NCI-H446 (cell line): ENCODE data around the gene TPP2.

Experiments used
- DNase-seq, 2 experiments: peaks; one replicate each; lab custom pipeline; 2025; lab: John Stamatoyannopoulos, UW

TPP2 gene

GRCh38 chr13:102597029-102597961 lies 509 bp downstream of the TPP2 start:
- DNase-seq = no peak

- no peak for DNase-seq
Measured at GRCh38 chr13:102598061-102598460, 1.3 kb downstream of the TPP2 start.

- no peak for DNase-seq
Measured at GRCh38 chr13:102599426-102600012, 2.7 kb downstream of the TPP2 start.

- DNase-seq = no peak
Measured at GRCh38 chr13:102606537-102607309, 9.9 kb downstream of the TPP2 start.

DNA sequence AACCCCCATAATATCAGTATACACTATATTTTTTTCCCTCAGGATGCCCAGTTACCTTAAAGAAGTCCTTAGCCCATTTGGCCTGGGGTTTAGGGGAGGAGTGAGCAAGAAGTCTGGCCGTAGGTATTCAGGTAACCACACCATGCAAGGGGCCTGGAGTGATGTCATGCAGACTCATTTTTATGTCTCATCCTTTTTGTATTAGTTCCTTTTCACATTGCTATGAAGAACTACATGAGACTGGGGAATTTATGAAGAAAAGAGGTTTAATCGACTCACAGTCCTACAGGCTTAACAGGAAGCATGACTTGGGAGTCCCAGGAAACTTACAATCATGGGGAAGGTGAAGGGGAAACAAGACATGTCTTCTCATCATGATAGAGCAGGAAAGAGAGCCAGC lies 12.2 kb downstream of the TPP2 start:
- no peak for DNase-seq

DNA sequence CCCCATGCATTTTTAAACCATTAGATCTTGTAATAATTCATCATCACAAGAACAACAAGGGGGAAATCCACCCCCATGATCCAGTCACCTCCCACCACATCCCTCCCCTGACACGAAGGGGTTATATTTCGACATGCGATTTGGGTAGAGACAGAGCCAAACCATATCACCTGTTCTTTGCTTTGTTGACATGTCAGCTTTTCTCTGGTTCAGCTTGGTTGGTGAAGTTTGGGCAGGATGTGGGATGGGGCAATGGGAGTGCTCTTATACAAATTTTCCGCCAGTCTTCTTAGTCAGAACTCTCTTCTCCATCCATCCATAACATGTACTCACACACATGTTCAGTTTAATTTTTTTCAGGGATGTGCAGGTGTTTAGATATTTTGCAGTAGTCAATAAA lies 12.9 kb downstream of the TPP2 start:
- no peak for DNase-seq

DNA sequence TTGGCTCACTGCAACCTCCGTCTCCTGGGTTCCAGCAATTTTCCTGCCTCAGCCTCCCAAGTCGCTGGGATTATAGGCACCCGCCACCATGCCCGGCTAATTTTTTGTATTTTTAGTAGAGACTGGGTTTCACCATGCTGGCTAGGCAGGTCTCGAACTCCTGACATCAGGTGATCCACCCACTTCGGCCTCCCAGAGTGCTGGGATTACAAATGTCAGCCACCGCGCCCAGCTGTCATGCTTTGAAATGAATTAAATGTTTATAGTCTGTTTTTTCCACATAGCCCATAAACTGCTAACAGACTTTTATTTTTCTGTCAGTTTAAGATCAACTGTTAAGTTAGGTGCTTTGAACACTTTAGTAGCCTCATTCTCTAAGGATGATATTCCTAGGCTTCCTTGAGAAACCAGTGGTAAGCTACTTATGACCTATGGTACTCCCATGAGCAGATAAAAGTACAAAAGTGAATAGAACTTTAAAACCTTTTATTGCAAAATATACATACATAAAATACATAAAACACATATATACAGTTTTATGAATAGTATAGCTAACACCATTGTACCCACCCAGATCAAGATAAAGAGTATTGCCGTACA lies 13.6 kb downstream of the TPP2 start:
- DNase-seq = no peak

GRCh38 chr13:102617697-102618350 lies 21.0 kb downstream of the TPP2 start:
- DNase-seq = no peak

GRCh38 chr13:102620516-102620915 lies 23.7 kb downstream of the TPP2 start:
- no peak for DNase-seq

GRCh38 chr13:102626928-102627327 lies 30.1 kb downstream of the TPP2 start:
- no peak for DNase-seq

DNA sequence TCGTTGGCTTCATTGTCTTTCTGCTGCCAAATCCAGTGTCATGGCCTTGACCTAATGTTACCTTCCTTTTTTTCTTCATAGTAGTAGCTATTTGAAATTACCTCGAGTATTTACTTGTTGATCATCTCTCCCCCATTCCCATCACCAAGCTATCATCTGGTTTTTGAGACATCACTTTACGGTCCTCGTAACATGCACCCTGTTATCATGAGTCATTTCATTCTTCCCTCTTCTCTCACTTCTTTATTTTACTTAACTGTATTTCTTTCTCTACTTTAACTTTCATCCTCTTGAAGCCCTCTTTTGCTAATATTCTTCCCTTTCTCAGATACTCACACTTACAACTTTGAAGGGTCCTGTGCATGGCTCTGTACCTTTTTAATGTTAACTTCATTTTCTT lies 31.8 kb downstream of the TPP2 start:
- DNase-seq = no peak

DNA sequence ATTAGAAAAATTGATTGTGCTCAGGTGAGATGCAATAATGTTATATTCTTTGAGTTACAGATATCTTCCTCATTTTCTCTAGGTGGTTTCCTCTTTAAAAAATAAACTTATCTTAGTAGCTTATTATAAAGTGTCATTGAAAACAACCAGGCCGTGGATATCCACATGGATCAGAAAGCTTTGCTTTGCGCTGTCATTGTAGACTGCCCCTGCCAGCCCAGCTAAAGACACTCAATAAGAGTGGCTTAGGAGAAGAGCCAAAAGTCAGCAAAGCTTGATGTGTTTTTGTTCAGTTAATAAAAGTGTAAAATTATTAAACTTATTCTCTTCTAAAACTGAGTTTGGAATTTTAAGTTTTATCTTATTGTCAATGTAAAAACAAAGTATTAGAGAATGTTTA lies 34.4 kb downstream of the TPP2 start:
- DNase-seq = no peak

DNA sequence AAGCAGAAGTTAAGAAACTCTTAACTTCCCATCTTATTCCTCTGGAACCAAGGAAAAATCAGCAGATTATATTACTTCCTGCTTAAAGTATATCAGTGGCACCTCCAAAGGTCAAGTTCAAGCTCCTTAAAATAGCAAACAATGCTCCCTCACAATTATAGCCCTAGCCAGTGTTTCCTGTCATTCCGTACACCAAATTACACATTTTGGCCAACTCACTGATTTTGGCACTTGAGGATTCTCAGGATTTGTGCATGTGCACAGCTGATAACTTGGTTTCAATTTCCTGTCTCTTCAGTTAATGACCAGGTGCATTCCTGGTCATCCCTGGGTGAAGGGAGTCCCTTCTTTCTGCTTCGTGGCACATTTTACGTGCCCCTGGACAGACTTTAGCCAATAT lies 42.0 kb downstream of the TPP2 start:
- DNase-seq = no peak

DNA sequence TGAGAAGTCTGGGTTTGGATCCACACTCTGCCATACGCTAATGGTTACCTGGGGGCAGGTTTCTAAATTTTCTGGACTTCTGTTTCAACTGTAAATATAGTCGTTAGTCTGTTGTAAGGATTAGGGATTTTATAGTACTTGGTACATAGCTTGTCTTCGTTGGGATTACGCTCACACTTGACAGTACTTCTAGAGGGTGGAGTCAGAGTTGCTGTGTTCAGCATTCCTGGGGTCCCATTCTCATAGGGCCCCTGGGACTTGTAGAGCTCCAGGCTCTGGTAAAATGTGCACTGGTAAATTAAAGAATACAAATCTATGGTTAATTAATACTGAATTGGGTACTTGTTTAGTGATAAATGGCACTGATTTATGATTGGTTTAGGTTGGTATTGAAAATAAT lies 45.2 kb downstream of the TPP2 start:
- DNase-seq = no peak

- peak in 1 of 2 experiments; percentile 66 for DNase-seq
Measured at GRCh38 chr13:102642475-102642874, 45.7 kb downstream of the TPP2 start.

DNA sequence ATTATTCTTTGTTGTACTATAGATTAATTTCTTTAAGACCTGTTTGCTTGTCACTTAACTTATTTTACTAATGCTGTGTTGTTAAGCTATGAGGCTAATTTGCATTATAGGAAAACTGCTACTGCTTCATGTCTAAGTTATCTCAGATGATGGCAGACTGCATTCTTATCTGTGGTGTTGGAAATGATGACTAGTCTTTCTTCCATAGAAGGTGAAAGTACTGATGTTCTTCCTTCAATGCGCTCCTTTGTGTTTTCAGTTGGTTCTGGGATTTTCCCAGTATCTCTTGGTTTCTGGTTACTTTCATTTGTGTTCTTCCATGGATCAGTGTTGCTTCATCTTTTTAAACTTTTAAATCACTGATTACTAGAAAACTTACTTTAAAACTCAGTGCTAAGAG lies 46.9 kb downstream of the TPP2 start:
- no peak for DNase-seq

GRCh38 chr13:102645701-102646100 lies 48.9 kb downstream of the TPP2 start:
- DNase-seq = no peak

GRCh38 chr13:102648046-102648445 lies 51.3 kb downstream of the TPP2 start:
- DNase-seq = no peak

- DNase-seq = no peak
Measured at GRCh38 chr13:102650444-102650843, 53.7 kb downstream of the TPP2 start.

GRCh38 chr13:102651392-102651791 lies 54.6 kb downstream of the TPP2 start:
- DNase-seq = no peak

DNA sequence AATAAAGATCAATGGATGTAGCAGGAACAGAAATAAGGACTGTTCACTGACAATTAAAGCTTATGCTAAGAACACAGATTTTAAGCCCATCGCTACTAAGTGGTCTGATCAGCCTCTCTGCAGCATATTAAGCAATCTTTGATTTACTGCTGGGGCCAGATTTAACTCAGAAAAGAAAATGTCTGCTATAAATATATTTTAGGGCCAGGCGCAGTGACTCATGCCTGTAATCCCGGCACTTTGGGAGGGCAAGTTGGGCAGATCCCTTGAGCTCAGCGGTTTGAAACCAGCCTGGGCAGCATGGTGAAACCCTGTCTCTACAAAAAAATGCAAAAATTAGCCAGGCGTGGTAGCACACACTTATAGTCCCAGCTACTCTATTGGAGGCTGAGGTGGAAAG lies 55.1 kb downstream of the TPP2 start:
- no peak for DNase-seq

- no peak for DNase-seq
Measured at GRCh38 chr13:102654756-102655155, 58.0 kb downstream of the TPP2 start.
